ENCODE measurements around the gene CCL8.

The CCL8 gene

GRCh38 chr17:34339138-34339770 lies 20.0 kb downstream of the CCL8 start:
- Histone ChIP-seq H3K9ac (ENCODE audit: low read depth, low read length, poor library complexity, severe bottlenecking) (no peak overlapping the region), H3K9me2 (replicated peaks; ENCODE audit: low read depth, low read length) (no peaks in the 10 kb centered on the region), H3K4me3 (ENCODE audit: low read length, poor library complexity, severe bottlenecking) (no peak overlapping the region), H4K20me1 (ENCODE audit: insufficient read depth, low read length, poor library complexity, severe bottlenecking) (no peaks in the 10 kb centered on the region), H2AFZ (ENCODE audit: low read length) (no peak overlapping the region), H3K27me3 (ENCODE audit: insufficient read depth, low read length, poor library complexity, severe bottlenecking) (no peaks in the 10 kb centered on the region), H3F3A (ENCODE audit: low read depth) (no peaks in the 10 kb centered on the region), H3K4me1 (ENCODE audit: insufficient read depth, low read length, poor library complexity, severe bottlenecking) (no peaks in the 10 kb centered on the region), H3K9me3 (ENCODE audit: insufficient read depth, low read depth, low read length) (no peaks in the 10 kb centered on the region), H3K36me3 (ENCODE audit: insufficient read depth, low read length) (no peaks in the 10 kb centered on the region), H3K4me2 (ENCODE audit: low read depth, low read length, poor library complexity, severe bottlenecking) (no peak overlapping the region), H3K79me2 (ENCODE audit: insufficient read depth, low read length) (no peaks in the 10 kb centered on the region)
- TF ChIP-seq CTCF (conservative IDR thresholded peaks at IDR 0.05; ENCODE audit: low read length) = no peak
- TF ChIP-seq EZH2phosphoT487 (IDR thresholded peaks at IDR 0.05; ENCODE audit: borderline replicate concordance) = no peak

- H3K9ac ChIP-seq (ENCODE audit: low read depth, low read length, poor library complexity, severe bottlenecking) = no peak overlapping the region
- no peaks in the 10 kb centered on the region for H3K79me2 ChIP-seq (ENCODE audit: insufficient read depth, low read length)
- no peaks in the 10 kb centered on the region for H3K9me3 ChIP-seq (ENCODE audit: insufficient read depth, low read depth, low read length)
- no peaks in the 10 kb centered on the region for H3K27me3 ChIP-seq (ENCODE audit: insufficient read depth, low read length, poor library complexity, severe bottlenecking)
- TF ChIP-seq EZH2phosphoT487 (IDR thresholded peaks at IDR 0.05; ENCODE audit: borderline replicate concordance) (no peak), CTCF (conservative IDR thresholded peaks at IDR 0.05; ENCODE audit: low read length) (no peak)
- no peaks in the 10 kb centered on the region for H3K9me2 ChIP-seq (replicated peaks; ENCODE audit: low read depth, low read length)
- no peak overlapping the region for H3K4me2 ChIP-seq (ENCODE audit: low read depth, low read length, poor library complexity, severe bottlenecking)
- no peak overlapping the region for H2AFZ ChIP-seq (ENCODE audit: low read length)
- H3K4me3 ChIP-seq (ENCODE audit: low read length, poor library complexity, severe bottlenecking) = no peak overlapping the region
- H3F3A ChIP-seq (ENCODE audit: low read depth) = no peaks in the 10 kb centered on the region
- no peaks in the 10 kb centered on the region for H3K4me1 ChIP-seq (ENCODE audit: insufficient read depth, low read length, poor library complexity, severe bottlenecking)
- H3K36me3 ChIP-seq (ENCODE audit: insufficient read depth, low read length) = no peaks in the 10 kb centered on the region
- no peaks in the 10 kb centered on the region for H4K20me1 ChIP-seq (ENCODE audit: insufficient read depth, low read length, poor library complexity, severe bottlenecking)
Measured at GRCh38 chr17:34341916-34342315, 22.7 kb downstream of the CCL8 start.

GRCh38 chr17:34347063-34347462 lies 27.8 kb downstream of the CCL8 start:
- H3K79me2 ChIP-seq (ENCODE audit: insufficient read depth, low read length) = no peaks in the 10 kb centered on the region
- no peak overlapping the region for H2AFZ ChIP-seq (ENCODE audit: low read length)
- H3K9me3 ChIP-seq (ENCODE audit: insufficient read depth, low read depth, low read length) = no peaks in the 10 kb centered on the region

More at GRCh38 chr17:34347063-34347462, 27.8 kb downstream of the CCL8 start:
- H3K9me2 ChIP-seq (replicated peaks; ENCODE audit: low read depth, low read length) = no peaks in the 10 kb centered on the region
- H3K4me1 ChIP-seq (ENCODE audit: insufficient read depth, low read length, poor library complexity, severe bottlenecking) = no peaks in the 10 kb centered on the region
- no peaks in the 10 kb centered on the region for H4K20me1 ChIP-seq (ENCODE audit: insufficient read depth, low read length, poor library complexity, severe bottlenecking)
- no peaks in the 10 kb centered on the region for H3K27me3 ChIP-seq (ENCODE audit: insufficient read depth, low read length, poor library complexity, severe bottlenecking)
- TF ChIP-seq EZH2phosphoT487 (IDR thresholded peaks at IDR 0.05; ENCODE audit: borderline replicate concordance) = no peak
- TF ChIP-seq CTCF (conservative IDR thresholded peaks at IDR 0.05; ENCODE audit: low read length) = no peak
- no peak overlapping the region for H3K4me2 ChIP-seq (ENCODE audit: low read depth, low read length, poor library complexity, severe bottlenecking)
- no peaks in the 10 kb centered on the region for H3K36me3 ChIP-seq (ENCODE audit: insufficient read depth, low read length)
- H3K9ac ChIP-seq (ENCODE audit: low read depth, low read length, poor library complexity, severe bottlenecking) = no peak overlapping the region
- H3F3A ChIP-seq (ENCODE audit: low read depth) = no peaks in the 10 kb centered on the region
- no peak overlapping the region for H3K4me3 ChIP-seq (ENCODE audit: low read length, poor library complexity, severe bottlenecking)

All from Loucy (cell line).